ENCODE measurements around the gene NOL4L.
"Not testable (repeated sequence)": the region's sequence is repeated elsewhere in the genome, so short reads cannot be mapped to it uniquely, and the experiment has no call there.

The NOL4L gene

GRCh38 chr20:32595143-32595542 lies 10.0 kb upstream of the NOL4L start:
- DNase-seq = no peak

- DNase-seq = not testable (repeated sequence)
These were observed 9.5 kb upstream of the NOL4L start for GRCh38 chr20:32594669-32595068.

- DNase-seq = no peak
These were observed 9.1 kb upstream of the NOL4L start for GRCh38 chr20:32594204-32594603.

GRCh38 chr20:32592616-32593015 lies 7.5 kb upstream of the NOL4L start:
- not testable (repeated sequence) for DNase-seq

- DNase-seq = no peak
These were observed 6.9 kb upstream of the NOL4L start for GRCh38 chr20:32592022-32592421.

- DNase-seq = no peak
These were observed 4.6 kb upstream of the NOL4L start for GRCh38 chr20:32589769-32590168.

- DNase-seq = no peak
These were observed 4.1 kb upstream of the NOL4L start for GRCh38 chr20:32589256-32589655.

GRCh38 chr20:32588040-32588439 lies 2.9 kb upstream of the NOL4L start:
- DNase-seq = no peak

- DNase-seq = no peak
These were observed 1.2 kb upstream of the NOL4L start for GRCh38 chr20:32586291-32586690.

GRCh38 chr20:32585586-32586127 lies 524 bp upstream of the NOL4L start:
- DNase-seq = no peak

GRCh38 chr20:32583581-32584070 lies 1.5 kb downstream of the NOL4L start:
- no peak for DNase-seq

GRCh38 chr20:32582659-32583580 lies 2.2 kb downstream of the NOL4L start:
- DNase-seq = no peak

GRCh38 chr20:32581839-32582658 lies 3.1 kb downstream of the NOL4L start:
- DNase-seq = no peak

GRCh38 chr20:32580970-32581838 lies 3.9 kb downstream of the NOL4L start:
- DNase-seq = no peak

- no peak for DNase-seq
These were observed 4.7 kb downstream of the NOL4L start for GRCh38 chr20:32580219-32580969.

- DNase-seq = no peak
These were observed 6.2 kb downstream of the NOL4L start for GRCh38 chr20:32578840-32579390.

GRCh38 chr20:32578062-32578461 lies 7.1 kb downstream of the NOL4L start:
- not testable (repeated sequence) for DNase-seq

GRCh38 chr20:32577657-32578056 lies 7.5 kb downstream of the NOL4L start:
- no peak for DNase-seq

GRCh38 chr20:32577023-32577422 lies 8.1 kb downstream of the NOL4L start:
- DNase-seq = no peak

- DNase-seq = no peak
These were observed 8.6 kb downstream of the NOL4L start for GRCh38 chr20:32576560-32576959.

GRCh38 chr20:32575805-32576204 lies 9.3 kb downstream of the NOL4L start:
- DNase-seq = no peak

Measured in amniotic stem cell (primary cell).